HG03575 (cell line): Measurements from ENCODE around the gene SSNA1.

Experiments used
- ATAC-seq: cut with Tn5 transposase; IDR thresholded peaks from one replicate; pipeline ENCODE4 v1.9.1; 2021; ENCODE audit not compliant: unreplicated experiment, insufficient number of reproducible peaks, low FRiP score; ENCODE audit errors: extremely low read depth

Gene SSNA1

DNA sequence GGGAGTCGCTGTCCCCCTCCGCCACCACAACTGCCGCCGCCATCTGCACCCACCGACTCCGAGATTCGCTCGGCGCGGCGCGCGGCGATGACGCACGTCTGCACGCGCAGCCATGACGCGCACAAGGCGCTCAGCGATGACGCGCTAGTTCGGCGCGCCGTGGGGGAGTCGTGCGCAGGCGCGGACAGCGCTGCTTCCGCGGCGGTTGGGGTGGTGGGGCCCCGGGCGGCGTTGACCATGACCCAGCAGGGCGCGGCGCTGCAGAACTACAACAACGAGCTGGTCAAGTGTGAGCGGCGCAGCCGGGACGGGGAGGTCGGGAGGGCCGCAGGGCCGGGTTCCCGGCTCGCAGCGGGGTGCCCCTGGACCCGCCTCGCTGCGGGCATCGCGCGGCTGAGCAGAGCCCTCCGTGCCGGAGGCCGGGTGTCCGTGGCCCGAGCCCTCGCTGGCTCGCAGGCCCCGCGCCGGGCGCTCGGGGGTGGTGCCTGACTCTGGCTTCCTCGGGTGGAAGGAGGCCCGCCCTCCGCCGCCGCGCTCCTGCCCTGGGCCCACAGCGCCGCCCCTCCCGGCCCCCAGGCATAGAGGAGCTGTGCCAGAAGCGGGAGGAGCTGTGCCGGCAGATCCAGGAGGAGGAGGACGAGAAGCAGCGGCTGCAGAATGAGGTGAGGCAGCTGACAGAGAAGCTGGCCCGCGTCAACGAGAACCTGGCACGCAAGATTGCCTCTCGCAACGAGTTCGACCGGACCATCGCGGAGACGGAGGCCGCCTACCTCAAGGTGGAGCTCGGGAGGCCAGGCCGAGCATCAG is at the start of gene SSNA1, which contains the start of gene ANAPC2:
Gene SSNA1, plus strand, starts transcription at position 187 of the 807 bp plus-strand sequence. Its CDS starts 51 bp downstream, at position 238.
Gene ANAPC2, minus strand, starts transcription at position 71 of the 807 bp plus-strand sequence. Its CDS starts 28 bp downstream, at position 43.
- no peak for ATAC-seq

DNA sequence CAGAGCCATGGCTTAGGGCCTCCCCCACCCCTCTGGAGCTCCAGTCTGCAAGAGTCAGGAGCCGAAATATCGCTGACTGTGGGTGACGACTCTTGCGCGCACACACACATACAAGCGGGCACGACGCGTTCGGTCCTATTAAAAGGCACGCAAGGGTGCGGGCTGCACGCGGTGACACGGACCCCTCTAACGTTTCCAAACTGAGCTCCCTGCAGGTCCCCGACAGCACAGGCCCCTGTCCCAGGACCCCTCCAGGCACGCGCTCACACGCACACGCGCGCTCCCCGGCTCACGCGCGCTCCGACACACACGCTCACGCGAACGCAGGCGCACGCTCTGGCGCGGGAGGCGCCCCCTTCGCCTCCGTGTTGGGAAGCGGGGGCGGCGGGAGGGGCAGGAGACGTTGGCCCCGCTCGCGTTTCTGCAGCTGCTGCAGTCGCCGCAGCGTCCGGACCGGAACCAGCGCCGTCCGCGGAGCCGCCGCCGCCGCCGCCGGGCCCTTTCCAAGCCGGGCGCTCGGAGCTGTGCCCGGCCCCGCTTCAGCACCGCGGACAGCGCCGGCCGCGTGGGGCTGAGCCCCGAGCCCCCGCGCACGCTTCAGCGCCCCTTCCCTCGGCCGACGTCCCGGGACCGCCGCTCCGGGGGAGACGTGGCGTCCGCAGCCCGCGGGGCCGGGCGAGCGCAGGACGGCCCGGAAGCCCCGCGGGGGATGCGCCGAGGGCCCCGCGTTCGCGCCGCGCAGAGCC is 49.6 kb upstream of the SSNA1 start, which contains the start of gene GRIN1:
Gene GRIN1, plus strand, starts transcription at position 433 of the 746 bp plus-strand sequence. CDS start 333 bp downstream, outside the sequence.
- ATAC-seq, result no peak

DNA sequence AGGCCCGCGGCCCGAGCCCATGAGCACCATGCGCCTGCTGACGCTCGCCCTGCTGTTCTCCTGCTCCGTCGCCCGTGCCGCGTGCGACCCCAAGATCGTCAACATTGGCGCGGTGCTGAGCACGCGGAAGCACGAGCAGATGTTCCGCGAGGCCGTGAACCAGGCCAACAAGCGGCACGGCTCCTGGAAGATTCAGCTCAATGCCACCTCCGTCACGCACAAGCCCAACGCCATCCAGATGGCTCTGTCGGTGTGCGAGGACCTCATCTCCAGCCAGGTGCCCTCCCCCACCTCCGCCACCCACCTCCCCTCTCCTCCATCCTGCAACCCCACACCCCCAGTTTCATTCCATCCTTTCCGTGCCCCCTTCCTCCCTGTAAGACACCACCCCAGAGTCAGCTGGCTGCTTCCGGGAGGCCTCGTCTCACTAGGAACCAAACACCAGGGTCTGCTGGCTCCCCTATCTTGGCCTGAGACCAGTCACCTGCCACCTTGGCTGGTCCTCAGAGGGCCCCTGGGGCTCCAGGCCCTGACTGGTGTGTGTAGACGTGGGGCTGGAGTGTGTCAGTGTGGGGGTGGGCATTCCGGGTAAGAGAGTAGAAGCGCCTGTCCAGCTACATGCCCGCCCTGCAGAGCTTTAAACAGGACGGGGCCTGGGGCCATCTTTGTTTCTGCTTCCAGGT is 48.9 kb upstream of the SSNA1 start:
- no peak for ATAC-seq

DNA sequence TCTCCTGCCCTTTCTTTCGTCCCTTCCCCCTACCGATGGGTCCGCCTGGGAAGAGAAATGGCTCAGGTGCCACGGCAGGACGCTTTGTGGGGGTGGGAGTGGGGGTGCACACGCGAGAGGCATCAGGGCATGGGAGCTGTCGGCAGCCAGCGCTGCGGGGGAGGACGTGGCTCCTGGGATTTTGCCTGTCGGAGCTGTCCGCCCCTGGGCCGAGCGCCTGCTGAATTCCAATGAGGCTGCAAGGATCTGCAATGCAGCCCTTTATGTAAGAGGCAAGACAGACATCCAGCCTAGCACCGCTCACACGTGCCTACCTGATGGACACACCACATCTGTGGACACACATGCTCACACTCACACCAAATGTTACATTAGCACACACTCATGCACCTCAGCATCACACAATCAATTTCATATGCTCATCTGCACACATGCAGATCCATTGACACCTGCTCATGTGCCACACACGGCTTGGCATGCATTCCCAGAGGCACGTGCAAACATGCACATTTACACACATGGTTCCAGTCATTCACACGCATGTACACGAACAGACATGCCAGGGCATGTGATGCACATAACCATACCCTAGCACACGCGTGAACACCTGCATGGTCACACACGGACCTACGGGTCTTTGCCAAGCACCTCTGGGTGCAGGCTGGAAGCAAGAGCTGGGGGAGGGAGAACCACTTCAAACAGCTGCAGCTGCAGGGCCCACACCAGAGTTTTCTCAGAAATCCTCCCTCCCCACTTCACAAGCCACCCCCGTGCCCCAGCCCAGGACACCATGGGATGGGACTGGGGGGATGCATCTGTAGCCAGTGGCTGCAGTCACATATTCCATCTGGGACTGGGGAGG is 48.1 kb upstream of the SSNA1 start:
- no peak for ATAC-seq

DNA sequence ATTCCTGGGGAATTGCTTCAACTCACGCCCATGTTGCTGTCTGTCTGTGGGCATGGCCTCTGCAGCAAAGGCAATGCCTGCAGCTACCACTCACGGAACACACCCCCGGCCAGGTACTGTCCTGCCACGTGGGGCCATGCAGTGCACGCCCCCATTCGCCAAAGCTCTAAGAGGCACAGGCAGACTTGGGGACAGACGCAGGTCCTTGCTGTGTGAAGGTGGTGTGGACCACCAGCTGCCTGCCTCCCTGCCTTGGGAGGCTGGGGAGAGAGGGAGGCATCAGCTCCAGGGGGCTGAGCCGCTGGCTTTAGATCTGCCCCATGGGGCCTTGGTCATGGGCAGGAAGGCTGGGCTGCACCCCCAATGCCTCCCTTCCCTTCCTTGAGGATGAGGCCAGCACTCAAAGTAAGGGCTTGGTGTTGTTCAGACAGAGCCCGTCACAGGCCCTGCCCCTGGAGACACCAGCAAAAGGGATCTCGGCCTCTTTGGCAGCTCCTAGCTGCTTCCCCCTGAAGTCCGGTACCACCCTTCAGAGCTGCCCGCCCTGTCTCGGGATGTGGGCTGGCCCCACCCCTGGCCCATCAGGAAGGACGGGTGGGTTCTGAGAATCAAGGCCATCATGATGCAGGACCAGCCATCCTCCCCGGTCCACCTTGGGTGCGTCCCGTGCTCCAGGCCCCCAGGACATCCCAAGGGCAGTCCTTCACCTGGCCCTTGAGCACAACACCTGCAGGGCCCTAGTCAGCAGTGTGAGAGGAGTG is 47.2 kb upstream of the SSNA1 start:
- ATAC-seq, result no peak

- ATAC-seq, result no peak
Observed at GRCh38 chr9:137141976-137142936, 46.2 kb upstream of the SSNA1 start.

DNA sequence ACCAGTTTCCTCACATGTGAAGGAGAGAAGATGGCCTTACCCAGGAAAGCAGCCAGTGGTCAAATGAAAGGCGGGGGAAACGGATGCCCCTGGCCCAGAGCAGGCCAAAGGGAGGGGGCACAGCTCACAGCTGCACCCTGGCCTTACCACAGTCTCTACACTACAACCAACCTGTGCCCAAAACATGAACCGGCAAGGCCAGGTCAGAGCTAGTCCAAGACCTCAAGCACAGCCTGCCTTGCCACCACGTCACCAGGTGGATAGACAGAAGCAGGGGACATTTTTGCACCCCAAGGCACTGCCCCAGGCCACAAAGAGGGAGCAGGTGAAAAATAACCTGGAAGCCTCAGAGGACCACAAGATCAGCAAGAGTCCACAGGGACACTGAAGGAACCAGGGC is 45.0 kb upstream of the SSNA1 start:
- no peak for ATAC-seq

GRCh38 chr9:137145731-137146526 is 42.5 kb upstream of the SSNA1 start:
- ATAC-seq, result no peak

- no peak for ATAC-seq
Observed at GRCh38 chr9:137146527-137146918, 42.0 kb upstream of the SSNA1 start.

- no peak for ATAC-seq
Observed at GRCh38 chr9:137147091-137147792, 41.2 kb upstream of the SSNA1 start.

- no peak for ATAC-seq
Observed at GRCh38 chr9:137147793-137148160, 40.7 kb upstream of the SSNA1 start.

- no peak for ATAC-seq
Observed at GRCh38 chr9:137148242-137148641, 40.2 kb upstream of the SSNA1 start.

DNA sequence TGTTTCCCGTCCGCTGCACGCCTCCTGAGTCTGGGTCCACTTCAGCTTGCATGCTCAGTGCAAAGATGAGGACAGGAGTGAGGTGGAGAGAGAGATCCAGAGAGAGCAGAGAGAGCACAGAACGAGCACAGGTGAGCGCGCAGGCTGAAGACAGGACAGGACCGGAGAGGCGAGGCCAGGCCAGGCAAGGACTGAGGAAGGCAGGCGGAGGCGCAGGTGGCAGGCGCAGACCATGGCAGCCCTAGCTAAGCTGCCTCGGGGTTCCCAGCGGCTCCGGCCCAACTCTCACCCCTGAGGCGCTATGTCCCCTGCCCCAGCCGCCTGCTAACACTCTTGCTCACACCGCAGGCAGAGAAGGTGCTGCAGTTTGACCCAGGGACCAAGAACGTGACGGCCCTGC is 39.8 kb upstream of the SSNA1 start:
- no peak for ATAC-seq

DNA sequence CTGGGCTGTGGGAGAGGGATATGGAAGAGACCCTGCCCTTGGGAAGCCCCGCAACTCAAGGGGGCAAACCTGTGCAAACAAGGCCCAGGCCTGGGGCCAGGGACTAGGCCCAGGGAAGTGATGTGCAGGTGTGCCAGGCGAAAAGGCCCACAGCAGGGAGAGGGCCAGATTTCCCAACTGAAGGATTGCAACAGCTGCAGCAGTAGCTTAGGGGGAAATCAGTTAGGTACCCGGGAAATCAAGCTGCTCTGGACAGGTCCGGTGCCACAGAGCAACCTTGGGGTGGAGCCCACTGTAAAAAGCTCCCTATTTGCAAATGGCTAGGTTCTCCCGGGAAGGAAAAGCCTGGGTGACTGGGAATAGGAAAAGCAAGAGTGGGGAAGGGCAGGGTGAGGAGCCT is 39.1 kb upstream of the SSNA1 start:
- ATAC-seq, result no peak

DNA sequence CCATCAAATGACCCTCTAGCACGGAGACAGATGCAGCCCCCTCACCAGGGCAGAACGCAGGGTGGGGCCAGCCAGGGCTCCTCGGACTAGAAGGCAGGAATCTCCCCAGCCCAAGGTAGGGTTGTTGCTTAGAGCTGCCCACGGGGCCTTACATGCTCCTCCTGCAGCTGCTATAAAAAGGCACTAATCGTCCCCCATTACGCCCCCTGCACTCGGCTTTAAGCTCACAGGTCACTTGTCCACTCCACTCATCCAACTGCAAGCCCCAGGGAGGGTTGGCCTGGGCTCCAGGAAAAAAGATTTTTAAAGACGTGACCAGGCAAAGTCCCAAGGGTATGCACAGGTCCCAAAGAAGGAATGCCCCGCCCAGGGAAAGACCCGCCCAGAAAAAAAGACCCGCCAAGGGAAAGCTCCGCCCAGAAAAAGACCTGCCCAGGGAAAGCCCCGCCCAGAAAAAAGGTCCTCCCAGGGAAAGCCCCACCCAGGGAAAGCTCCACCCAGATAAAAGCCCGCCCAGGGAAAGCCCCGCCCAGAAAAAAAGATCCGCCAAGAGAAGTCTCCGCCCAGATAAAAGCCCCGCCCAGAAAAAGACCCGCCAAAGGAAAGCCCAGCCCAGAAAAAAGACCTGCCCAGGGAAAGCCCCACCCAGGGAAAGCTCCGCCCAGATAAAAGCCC is 38.4 kb upstream of the SSNA1 start:
- ATAC-seq, result no peak
